OCI-LY7 (cell line): Measurements from ENCODE around the gene EFNA5.

Source experiments
- EZH2phosphoT487 ChIP-seq: fragments of 200-600 bp; sonication (generic); IDR thresholded peaks from 2 replicates; pipeline ENCODE4 v1.6.1; 2018; ENCODE audit warnings: low read depth, borderline replicate concordance, mild to moderate bottlenecking, mixed run types, antibody characterized with exemption, low read length, moderate library complexity, mixed read lengths
- TF ChIP-seq, protein P1 (sequence below): fragments of 200-600 bp; sonication (generic); conservative IDR thresholded peaks from 2 replicates; pipeline ENCODE4 v1.5.1; 2014; ENCODE audit warnings: mild to moderate bottlenecking, antibody characterized with exemption, low read length, moderate library complexity, mixed read lengths

DNA sequence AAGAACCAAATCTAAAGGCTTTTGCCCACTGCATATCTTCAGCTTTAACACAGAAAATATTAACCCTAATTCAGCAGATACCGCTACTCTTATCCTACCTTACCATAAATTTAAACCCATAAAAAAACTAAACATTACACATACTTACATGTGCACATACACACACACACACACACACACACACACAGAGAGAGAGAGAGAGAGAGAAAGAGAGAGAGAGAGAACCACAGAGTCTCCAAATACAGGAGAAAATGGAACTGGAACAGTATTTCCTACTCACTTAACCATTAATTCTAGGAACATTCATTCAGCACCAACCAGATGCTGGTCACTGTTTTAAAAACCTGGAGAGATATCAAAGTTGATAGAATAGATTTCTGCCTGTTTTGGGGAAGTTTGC lies 53.7 kb downstream of the EFNA5 start:
- TF ChIP-seq, protein P1, sequence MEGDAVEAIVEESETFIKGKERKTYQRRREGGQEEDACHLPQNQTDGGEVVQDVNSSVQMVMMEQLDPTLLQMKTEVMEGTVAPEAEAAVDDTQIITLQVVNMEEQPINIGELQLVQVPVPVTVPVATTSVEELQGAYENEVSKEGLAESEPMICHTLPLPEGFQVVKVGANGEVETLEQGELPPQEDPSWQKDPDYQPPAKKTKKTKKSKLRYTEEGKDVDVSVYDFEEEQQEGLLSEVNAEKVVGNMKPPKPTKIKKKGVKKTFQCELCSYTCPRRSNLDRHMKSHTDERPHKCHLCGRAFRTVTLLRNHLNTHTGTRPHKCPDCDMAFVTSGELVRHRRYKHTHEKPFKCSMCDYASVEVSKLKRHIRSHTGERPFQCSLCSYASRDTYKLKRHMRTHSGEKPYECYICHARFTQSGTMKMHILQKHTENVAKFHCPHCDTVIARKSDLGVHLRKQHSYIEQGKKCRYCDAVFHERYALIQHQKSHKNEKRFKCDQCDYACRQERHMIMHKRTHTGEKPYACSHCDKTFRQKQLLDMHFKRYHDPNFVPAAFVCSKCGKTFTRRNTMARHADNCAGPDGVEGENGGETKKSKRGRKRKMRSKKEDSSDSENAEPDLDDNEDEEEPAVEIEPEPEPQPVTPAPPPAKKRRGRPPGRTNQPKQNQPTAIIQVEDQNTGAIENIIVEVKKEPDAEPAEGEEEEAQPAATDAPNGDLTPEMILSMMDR, result no peak
- TF ChIP-seq EZH2phosphoT487, result no peak
